ENCODE data around the gene BMAL1.

The BMAL1 gene

DNA sequence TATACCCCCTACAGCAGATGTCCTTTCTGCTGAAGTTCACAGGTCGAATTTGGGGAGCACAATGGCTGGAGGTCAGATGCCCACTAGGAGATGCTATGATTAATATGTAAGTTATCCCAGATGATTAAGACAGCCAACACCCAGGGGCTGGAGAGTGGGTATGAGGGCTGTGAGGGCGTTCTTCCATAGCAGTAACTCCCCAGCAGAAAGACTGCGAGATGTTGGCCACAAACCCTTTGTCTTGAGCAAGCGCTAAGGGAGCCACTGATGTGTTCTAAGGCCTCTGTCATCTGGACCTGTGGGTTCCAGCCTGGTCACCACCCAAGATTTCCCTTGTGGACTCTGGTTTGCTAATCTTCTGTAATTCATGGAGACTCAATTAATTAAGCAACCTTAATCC is 77.6 kb downstream of the BMAL1 start:
- no peak for ATAC-seq
- TF ChIP-seq, protein P1, sequence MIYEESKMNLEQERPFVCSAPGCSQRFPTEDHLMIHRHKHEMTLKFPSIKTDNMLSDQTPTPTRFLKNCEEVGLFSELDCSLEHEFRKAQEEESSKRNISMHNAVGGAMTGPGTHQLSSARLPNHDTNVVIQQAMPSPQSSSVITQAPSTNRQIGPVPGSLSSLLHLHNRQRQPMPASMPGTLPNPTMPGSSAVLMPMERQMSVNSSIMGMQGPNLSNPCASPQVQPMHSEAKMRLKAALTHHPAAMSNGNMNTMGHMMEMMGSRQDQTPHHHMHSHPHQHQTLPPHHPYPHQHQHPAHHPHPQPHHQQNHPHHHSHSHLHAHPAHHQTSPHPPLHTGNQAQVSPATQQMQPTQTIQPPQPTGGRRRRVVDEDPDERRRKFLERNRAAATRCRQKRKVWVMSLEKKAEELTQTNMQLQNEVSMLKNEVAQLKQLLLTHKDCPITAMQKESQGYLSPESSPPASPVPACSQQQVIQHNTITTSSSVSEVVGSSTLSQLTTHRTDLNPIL (CRISPR knock-in tag; IDR thresholded peaks at IDR 0.05; ENCODE audit: low read depth): no peak
- TF ChIP-seq ZFP3 (CRISPR knock-in tag; IDR thresholded peaks at IDR 0.05) (no peak), OSR1 (CRISPR knock-in tag; IDR thresholded peaks at IDR 0.05) (no peak), ISL1 (CRISPR knock-in tag; IDR thresholded peaks at IDR 0.05) (no peak), CSDC2 (CRISPR knock-in tag; IDR thresholded peaks at IDR 0.05) (no peak), RARB (CRISPR knock-in tag; IDR thresholded peaks at IDR 0.05) (no peak), ZNF8 (CRISPR knock-in tag; IDR thresholded peaks at IDR 0.05) (no peak), GLIS3 (CRISPR knock-in tag; IDR thresholded peaks at IDR 0.05) (no peak), TCF4 (CRISPR knock-in tag; IDR thresholded peaks at IDR 0.05; ENCODE audit: borderline replicate concordance) (no peak)
- TF ChIP-seq, protein P2, sequence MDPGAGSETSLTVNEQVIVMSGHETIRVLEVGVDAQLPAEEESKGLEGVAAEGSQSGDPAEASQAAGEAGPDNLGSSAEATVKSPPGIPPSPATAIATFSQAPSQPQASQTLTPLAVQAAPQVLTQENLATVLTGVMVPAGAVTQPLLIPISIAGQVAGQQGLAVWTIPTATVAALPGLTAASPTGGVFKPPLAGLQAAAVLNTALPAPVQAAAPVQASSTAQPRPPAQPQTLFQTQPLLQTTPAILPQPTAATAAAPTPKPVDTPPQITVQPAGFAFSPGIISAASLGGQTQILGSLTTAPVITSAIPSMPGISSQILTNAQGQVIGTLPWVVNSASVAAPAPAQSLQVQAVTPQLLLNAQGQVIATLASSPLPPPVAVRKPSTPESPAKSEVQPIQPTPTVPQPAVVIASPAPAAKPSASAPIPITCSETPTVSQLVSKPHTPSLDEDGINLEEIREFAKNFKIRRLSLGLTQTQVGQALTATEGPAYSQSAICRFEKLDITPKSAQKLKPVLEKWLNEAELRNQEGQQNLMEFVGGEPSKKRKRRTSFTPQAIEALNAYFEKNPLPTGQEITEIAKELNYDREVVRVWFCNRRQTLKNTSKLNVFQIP (CRISPR knock-in tag; IDR thresholded peaks at IDR 0.05; ENCODE audit: borderline replicate concordance, low read depth): no peak
- TF ChIP-seq, protein P3, sequence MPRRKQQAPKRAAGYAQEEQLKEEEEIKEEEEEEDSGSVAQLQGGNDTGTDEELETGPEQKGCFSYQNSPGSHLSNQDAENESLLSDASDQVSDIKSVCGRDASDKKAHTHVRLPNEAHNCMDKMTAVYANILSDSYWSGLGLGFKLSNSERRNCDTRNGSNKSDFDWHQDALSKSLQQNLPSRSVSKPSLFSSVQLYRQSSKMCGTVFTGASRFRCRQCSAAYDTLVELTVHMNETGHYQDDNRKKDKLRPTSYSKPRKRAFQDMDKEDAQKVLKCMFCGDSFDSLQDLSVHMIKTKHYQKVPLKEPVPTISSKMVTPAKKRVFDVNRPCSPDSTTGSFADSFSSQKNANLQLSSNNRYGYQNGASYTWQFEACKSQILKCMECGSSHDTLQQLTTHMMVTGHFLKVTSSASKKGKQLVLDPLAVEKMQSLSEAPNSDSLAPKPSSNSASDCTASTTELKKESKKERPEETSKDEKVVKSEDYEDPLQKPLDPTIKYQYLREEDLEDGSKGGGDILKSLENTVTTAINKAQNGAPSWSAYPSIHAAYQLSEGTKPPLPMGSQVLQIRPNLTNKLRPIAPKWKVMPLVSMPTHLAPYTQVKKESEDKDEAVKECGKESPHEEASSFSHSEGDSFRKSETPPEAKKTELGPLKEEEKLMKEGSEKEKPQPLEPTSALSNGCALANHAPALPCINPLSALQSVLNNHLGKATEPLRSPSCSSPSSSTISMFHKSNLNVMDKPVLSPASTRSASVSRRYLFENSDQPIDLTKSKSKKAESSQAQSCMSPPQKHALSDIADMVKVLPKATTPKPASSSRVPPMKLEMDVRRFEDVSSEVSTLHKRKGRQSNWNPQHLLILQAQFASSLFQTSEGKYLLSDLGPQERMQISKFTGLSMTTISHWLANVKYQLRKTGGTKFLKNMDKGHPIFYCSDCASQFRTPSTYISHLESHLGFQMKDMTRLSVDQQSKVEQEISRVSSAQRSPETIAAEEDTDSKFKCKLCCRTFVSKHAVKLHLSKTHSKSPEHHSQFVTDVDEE (CRISPR knock-in tag; IDR thresholded peaks at IDR 0.05): no peak
- TF ChIP-seq, protein P4, sequence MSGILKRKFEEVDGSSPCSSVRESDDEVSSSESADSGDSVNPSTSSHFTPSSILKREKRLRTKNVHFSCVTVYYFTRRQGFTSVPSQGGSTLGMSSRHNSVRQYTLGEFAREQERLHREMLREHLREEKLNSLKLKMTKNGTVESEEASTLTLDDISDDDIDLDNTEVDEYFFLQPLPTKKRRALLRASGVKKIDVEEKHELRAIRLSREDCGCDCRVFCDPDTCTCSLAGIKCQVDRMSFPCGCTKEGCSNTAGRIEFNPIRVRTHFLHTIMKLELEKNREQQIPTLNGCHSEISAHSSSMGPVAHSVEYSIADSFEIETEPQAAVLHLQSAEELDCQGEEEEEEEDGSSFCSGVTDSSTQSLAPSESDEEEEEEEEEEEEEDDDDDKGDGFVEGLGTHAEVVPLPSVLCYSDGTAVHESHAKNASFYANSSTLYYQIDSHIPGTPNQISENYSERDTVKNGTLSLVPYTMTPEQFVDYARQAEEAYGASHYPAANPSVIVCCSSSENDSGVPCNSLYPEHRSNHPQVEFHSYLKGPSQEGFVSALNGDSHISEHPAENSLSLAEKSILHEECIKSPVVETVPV (CRISPR knock-in tag; IDR thresholded peaks at IDR 0.05): no peak

DNA sequence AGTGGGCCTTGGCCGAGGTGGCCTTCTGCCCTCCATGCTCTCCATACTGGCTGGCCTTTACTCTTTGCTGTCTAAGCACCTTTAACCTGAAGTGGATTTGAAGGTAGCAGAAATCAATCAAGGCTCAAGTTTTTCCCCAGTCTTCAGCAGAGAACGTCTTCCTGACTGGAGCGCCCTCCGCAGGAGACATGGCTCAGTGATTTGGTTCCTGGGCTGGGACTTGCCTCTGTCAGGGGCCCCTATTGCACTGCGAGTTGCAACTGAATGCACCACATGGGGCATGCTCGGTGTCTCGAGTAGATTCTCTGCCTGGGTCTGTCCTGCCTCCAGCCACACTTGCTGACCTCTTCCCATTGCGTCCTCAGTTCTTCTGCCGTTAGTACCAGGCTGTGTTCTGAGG is 79.6 kb downstream of the BMAL1 start:
- ATAC-seq: no peak
- TF ChIP-seq, protein P1 (CRISPR knock-in tag; IDR thresholded peaks at IDR 0.05; ENCODE audit: low read depth): no peak
- TF ChIP-seq PPARA (CRISPR knock-in tag; IDR thresholded peaks at IDR 0.05; ENCODE audit: borderline replicate concordance) (no peak), BACH2 (CRISPR knock-in tag; IDR thresholded peaks at IDR 0.05; ENCODE audit: borderline replicate concordance) (no peak)

DNA sequence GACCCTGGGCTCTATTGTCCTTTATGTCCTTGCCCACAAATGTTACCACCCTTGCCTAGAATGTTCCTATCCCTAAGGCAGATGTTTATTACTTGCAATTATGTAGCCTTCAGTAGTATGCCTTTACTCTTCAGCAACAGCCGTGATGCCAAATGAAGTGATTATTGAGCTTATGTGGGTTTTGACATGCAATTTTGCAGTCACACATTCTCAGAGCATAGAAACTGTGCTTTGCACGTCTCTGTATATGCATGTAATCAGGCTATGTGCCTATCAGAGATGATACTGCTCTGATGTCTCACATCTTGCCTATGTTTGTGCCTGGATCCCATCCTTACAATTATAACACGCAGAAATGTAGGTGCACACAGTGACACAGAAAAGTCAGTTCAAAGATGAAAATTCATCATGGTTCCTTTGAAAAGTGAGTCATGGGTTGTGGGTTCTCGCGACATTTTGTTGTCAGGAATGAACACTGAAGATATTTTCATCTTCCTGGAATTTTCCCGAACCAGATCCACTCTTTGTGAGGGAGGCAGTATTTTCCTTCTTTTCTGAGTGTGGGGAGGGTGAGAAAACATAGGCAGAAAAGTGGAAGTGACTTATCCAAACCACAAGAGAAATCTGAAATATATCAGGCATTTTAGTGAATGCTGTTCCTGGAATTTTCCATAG is 81.1 kb downstream of the BMAL1 start:
- ATAC-seq: no peak; the same call in 2 of the 3 replicates
- TF ChIP-seq ZNF70 (CRISPR knock-in tag; IDR thresholded peaks at IDR 0.05) (no peak), ESRRG (CRISPR knock-in tag; IDR thresholded peaks at IDR 0.05) (no peak), ZFP3 (CRISPR knock-in tag; IDR thresholded peaks at IDR 0.05) (no peak), TOX (CRISPR knock-in tag; IDR thresholded peaks at IDR 0.05; ENCODE audit: borderline replicate concordance) (no peak), ZNF8 (CRISPR knock-in tag; IDR thresholded peaks at IDR 0.05) (no peak), RARB (CRISPR knock-in tag; IDR thresholded peaks at IDR 0.05) (no peak), SNAI2 (CRISPR knock-in tag; IDR thresholded peaks at IDR 0.05) (no peak), ZFP30 (CRISPR knock-in tag; IDR thresholded peaks at IDR 0.05) (no peak), ZNF565 (CRISPR knock-in tag; conservative IDR thresholded peaks at IDR 0.05; ENCODE audit: low read depth) (no peak)
- TF ChIP-seq, protein P2 (CRISPR knock-in tag; IDR thresholded peaks at IDR 0.05; ENCODE audit: borderline replicate concordance, low read depth): no peak
- TF ChIP-seq, protein P3 (CRISPR knock-in tag; IDR thresholded peaks at IDR 0.05): no peak
- TF ChIP-seq, protein P5, sequence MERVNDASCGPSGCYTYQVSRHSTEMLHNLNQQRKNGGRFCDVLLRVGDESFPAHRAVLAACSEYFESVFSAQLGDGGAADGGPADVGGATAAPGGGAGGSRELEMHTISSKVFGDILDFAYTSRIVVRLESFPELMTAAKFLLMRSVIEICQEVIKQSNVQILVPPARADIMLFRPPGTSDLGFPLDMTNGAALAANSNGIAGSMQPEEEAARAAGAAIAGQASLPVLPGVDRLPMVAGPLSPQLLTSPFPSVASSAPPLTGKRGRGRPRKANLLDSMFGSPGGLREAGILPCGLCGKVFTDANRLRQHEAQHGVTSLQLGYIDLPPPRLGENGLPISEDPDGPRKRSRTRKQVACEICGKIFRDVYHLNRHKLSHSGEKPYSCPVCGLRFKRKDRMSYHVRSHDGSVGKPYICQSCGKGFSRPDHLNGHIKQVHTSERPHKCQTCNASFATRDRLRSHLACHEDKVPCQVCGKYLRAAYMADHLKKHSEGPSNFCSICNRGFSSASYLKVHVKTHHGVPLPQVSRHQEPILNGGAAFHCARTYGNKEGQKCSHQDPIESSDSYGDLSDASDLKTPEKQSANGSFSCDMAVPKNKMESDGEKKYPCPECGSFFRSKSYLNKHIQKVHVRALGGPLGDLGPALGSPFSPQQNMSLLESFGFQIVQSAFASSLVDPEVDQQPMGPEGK (CRISPR knock-in tag; IDR thresholded peaks at IDR 0.05; ENCODE audit: borderline replicate concordance): no peak
